ENCODE data around the gene KLF5. TPM values are rescaled to one million over a fixed set of nuclear protein-coding genes. Genes with fewer than 3 reads are reported as not detected.

KLF5 gene
- total and polyA plus RNA-seq, 2 of the 4 experiments (the other 2 are of a cell fraction), result 5.4 to 8.8 TPM

DNA sequence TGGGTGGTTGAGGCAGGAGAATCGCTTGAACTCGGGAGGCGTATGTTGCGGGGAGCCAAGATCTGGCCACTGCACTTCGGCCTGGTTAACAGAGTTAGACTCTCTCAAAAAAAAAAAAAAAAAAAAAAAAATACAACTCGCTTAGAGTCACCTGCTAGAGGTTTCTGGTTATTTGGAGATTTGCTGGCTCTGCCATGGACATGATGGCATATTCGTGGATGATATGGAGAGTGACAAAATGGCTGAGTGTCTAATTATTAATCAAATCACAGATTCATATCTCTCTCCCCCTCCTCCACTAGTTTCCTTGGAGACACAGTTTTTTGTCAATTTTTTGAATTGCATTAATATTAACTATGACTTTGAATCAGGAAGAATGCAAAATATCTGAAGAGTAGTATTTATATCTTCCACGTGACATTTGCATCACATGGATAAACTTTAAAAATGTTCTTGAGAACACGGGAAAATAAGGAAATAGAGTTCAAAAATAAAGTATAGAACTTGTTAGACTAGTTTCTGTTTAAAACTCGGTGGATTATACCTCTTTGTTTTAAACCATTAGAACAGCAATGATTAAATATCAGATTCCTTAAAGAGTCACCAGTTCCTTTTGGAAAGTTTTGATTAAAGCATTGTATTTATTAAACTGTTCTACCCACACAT is 47.8 kb downstream of the KLF5 start:
- Histone ChIP-seq H2BK120ac (ENCODE audit: low read depth, low read length) (no peak overlapping the region), H4K5ac (ENCODE audit: low read depth, low read length) (no peak overlapping the region), H3K14ac (replicated peaks; ENCODE audit: low read depth, low read length) (no peak overlapping the region), H3K4me1 (ENCODE audit: control insufficient read depth, insufficient read depth, low read length) (no peaks in the 10 kb centered on the region; the same call in 1 of the 2 replicates), H3K27me3 (ENCODE audit: control insufficient read depth, insufficient read depth, low read length) (no peaks in the 10 kb centered on the region), H3K9me3 (ENCODE audit: control insufficient read depth, insufficient read depth, low read length) (no peaks in the 10 kb centered on the region), H2BK15ac (ENCODE audit: low read depth, low read length) (no peak overlapping the region), H2BK5ac (ENCODE audit: low read depth, low read length, poor library complexity, severe bottlenecking) (no peak overlapping the region), H3K18ac (ENCODE audit: low read depth, low read length) (no peak overlapping the region), H3K23ac (ENCODE audit: low read depth, low read length) (no peak overlapping the region), H3K9me1 (ENCODE audit: insufficient read depth, low read length) (no peaks in the 10 kb centered on the region), H2AK9ac (replicated peaks; ENCODE audit: low read depth, low read length, poor library complexity) (no peak overlapping the region), H3K4me3 (ENCODE audit: insufficient read depth, low read depth, low read length) (no peak overlapping the region), H3K4me2 (ENCODE audit: low read depth, low read length) (no peak overlapping the region), H3K56ac (ENCODE audit: extremely low read depth, insufficient read depth, low read length) (no peak overlapping the region), H3K79me1 (ENCODE audit: low read depth in 1 of 2, low read length in 2 of 2) (no peaks in the 10 kb centered on the region), H4K91ac (ENCODE audit: insufficient read depth, low read depth, low read length) (no peak overlapping the region), H3K4ac (ENCODE audit: low read depth, low read length) (no peak overlapping the region), H2AFZ (replicated peaks; ENCODE audit: low read length, poor library complexity) (no peak overlapping the region), H3K9ac (ENCODE audit: low read depth, low read length) (no peak overlapping the region), H3K36me3 (ENCODE audit: control insufficient read depth, insufficient read depth, low read length) (no peaks in the 10 kb centered on the region), H4K8ac (ENCODE audit: low read depth in 2 of 2, low read length in 2 of 2) (no peak overlapping the region), H4K20me1 (ENCODE audit: insufficient read depth, low read length) (no peaks in the 10 kb centered on the region), H2AK5ac (ENCODE audit: low read depth, low read length) (no peak overlapping the region), H3K27ac (ENCODE audit: insufficient read depth, low read length) (no peak overlapping the region), H2BK20ac (ENCODE audit: low read depth, low read length) (no peak overlapping the region)
- intact Hi-C loops (cut with micrococcal nuclease) (no loop called here), in situ Hi-C loops (cut with MboI; ENCODE audit: low sequenced_read_pairs) (no loop called here), dilution Hi-C loops (cut with HindIII; ENCODE audit: low sequenced_read_pairs, unreplicated experiment) (no loop called here)
- no TSS peak for BruUV-seq (replicated peaks)
- WGBS, 2 experiments (ENCODE audit: extremely low coverage in 2 of 2, insufficient read length in 1 of 2), result no CpG with 5 or more reads among the region's 10 CpGs
- POLR2A ChIA-PET (ENCODE audit: unreplicated experiment), result interaction anchor here (0.7 kb wide), 1 partner anchor 176 kb away, joined by 8 read pairs; no protein-coding TSS in a partner anchor
- DNase-seq, result no peak
- CTCF ChIA-PET, result no interaction called here
- ATAC-seq (ENCODE audit: low read depth), result no peak
- TF ChIP-seq RCOR1 (IDR thresholded peaks at IDR 0.05; ENCODE audit: insufficient replicate concordance, low read length) (no peak), CEBPB (IDR thresholded peaks at IDR 0.05; ENCODE audit: low read depth, low read length) (no peak), RAD21 (IDR thresholded peaks at IDR 0.05; ENCODE audit: low read length) (no peak), SMC3 (IDR thresholded peaks at IDR 0.05; ENCODE audit: low read depth, low read length) (no peak), RFX5 (IDR thresholded peaks at IDR 0.05; ENCODE audit: low read depth, low read length) (no peak), NFE2L2 (IDR thresholded peaks at IDR 0.05; ENCODE audit: low read depth, low read length) (no peak), FOS (IDR thresholded peaks at IDR 0.05; ENCODE audit: low read depth, low read length) (no peak), BHLHE40 (IDR thresholded peaks at IDR 0.05; ENCODE audit: low read depth, low read length) (no peak), CHD1 (IDR thresholded peaks at IDR 0.05; ENCODE audit: low read depth, low read length) (no peak), MAFK (IDR thresholded peaks at IDR 0.05; ENCODE audit: low read depth, low read length) (no peak), MXI1 (IDR thresholded peaks at IDR 0.05; ENCODE audit: borderline replicate concordance, low read depth, low read length) (no peak), MAZ (IDR thresholded peaks at IDR 0.05; ENCODE audit: borderline replicate concordance, low read depth, low read length) (no peak), POLR2A (IDR thresholded peaks at IDR 0.05; ENCODE audit: low read depth, low read length) (no peak)
- TF ChIP-seq, protein P1, sequence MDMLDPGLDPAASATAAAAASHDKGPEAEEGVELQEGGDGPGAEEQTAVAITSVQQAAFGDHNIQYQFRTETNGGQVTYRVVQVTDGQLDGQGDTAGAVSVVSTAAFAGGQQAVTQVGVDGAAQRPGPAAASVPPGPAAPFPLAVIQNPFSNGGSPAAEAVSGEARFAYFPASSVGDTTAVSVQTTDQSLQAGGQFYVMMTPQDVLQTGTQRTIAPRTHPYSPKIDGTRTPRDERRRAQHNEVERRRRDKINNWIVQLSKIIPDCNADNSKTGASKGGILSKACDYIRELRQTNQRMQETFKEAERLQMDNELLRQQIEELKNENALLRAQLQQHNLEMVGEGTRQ (IDR thresholded peaks at IDR 0.05; ENCODE audit: low read depth, low read length), result no peak
- TF ChIP-seq, protein P2, sequence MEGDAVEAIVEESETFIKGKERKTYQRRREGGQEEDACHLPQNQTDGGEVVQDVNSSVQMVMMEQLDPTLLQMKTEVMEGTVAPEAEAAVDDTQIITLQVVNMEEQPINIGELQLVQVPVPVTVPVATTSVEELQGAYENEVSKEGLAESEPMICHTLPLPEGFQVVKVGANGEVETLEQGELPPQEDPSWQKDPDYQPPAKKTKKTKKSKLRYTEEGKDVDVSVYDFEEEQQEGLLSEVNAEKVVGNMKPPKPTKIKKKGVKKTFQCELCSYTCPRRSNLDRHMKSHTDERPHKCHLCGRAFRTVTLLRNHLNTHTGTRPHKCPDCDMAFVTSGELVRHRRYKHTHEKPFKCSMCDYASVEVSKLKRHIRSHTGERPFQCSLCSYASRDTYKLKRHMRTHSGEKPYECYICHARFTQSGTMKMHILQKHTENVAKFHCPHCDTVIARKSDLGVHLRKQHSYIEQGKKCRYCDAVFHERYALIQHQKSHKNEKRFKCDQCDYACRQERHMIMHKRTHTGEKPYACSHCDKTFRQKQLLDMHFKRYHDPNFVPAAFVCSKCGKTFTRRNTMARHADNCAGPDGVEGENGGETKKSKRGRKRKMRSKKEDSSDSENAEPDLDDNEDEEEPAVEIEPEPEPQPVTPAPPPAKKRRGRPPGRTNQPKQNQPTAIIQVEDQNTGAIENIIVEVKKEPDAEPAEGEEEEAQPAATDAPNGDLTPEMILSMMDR (conservative IDR thresholded peaks at IDR 0.05; ENCODE audit: low read depth, low read length), result no peak
- TF ChIP-seq, protein P3, sequence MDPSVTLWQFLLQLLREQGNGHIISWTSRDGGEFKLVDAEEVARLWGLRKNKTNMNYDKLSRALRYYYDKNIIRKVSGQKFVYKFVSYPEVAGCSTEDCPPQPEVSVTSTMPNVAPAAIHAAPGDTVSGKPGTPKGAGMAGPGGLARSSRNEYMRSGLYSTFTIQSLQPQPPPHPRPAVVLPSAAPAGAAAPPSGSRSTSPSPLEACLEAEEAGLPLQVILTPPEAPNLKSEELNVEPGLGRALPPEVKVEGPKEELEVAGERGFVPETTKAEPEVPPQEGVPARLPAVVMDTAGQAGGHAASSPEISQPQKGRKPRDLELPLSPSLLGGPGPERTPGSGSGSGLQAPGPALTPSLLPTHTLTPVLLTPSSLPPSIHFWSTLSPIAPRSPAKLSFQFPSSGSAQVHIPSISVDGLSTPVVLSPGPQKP (IDR thresholded peaks at IDR 0.05; ENCODE audit: borderline replicate concordance, low read depth, low read length), result no peak
